ENCODE data around the gene USP3.

GRCh38 chr15:63600001-63600615 lies 95.7 kb downstream of the USP3 start:
- TF ChIP-seq CTCF (IDR thresholded peaks at IDR 0.05 in 8 of 11, conservative IDR thresholded peaks at IDR 0.05 in 3 of 11) (no peak), POLR2A (IDR thresholded peaks at IDR 0.05) (no peak)
